OCI-M2 (cell line): ENCODE data around the gene JHY.

Source experiments
- DNase-seq: peaks from one replicate; lab custom pipeline; 2025; ENCODE audit not compliant: unreplicated experiment; lab: John Stamatoyannopoulos, UW

Gene JHY

GRCh38 chr11:122869622-122870021 is 12.9 kb upstream of the JHY start:
- DNase-seq = no peak

GRCh38 chr11:122871302-122871701 is 11.3 kb upstream of the JHY start:
- DNase-seq = no peak

GRCh38 chr11:122872046-122872445 is 10.5 kb upstream of the JHY start:
- DNase-seq = no peak

GRCh38 chr11:122874991-122875390 is 7.6 kb upstream of the JHY start:
- DNase-seq = no peak

GRCh38 chr11:122877732-122878131 is 4.8 kb upstream of the JHY start:
- no peak for DNase-seq

GRCh38 chr11:122879785-122880184 is 2.8 kb upstream of the JHY start:
- DNase-seq = no peak

GRCh38 chr11:122882857-122883645 is 492 bp downstream of the JHY start:
- peak; percentile 4 for DNase-seq

- DNase-seq = no peak
Observed at GRCh38 chr11:122883646-122883979, 1.1 kb downstream of the JHY start.

GRCh38 chr11:122888162-122888561 is 5.6 kb downstream of the JHY start:
- DNase-seq = no peak

- no peak for DNase-seq
Observed at GRCh38 chr11:122893131-122893530, 10.6 kb downstream of the JHY start.

GRCh38 chr11:122895563-122895962 is 13.0 kb downstream of the JHY start:
- DNase-seq = no peak

GRCh38 chr11:122897606-122898210 is 15.1 kb downstream of the JHY start:
- no peak for DNase-seq

- no peak for DNase-seq
Observed at GRCh38 chr11:122898799-122899198, 16.2 kb downstream of the JHY start.

GRCh38 chr11:122900587-122901202 is 18.1 kb downstream of the JHY start:
- no peak for DNase-seq

- no peak for DNase-seq
Observed at GRCh38 chr11:122902951-122903350, 20.4 kb downstream of the JHY start.

GRCh38 chr11:122910775-122911174 is 28.2 kb downstream of the JHY start:
- DNase-seq = no peak

GRCh38 chr11:122917311-122917710 is 34.8 kb downstream of the JHY start:
- DNase-seq = no peak

GRCh38 chr11:122918734-122919133 is 36.2 kb downstream of the JHY start:
- no peak for DNase-seq

- no peak for DNase-seq
Observed at GRCh38 chr11:122920579-122920978, 38.0 kb downstream of the JHY start.

GRCh38 chr11:122922893-122923292 is 40.3 kb downstream of the JHY start:
- no peak for DNase-seq

GRCh38 chr11:122923302-122923701 is 40.7 kb downstream of the JHY start:
- no peak for DNase-seq

- no peak for DNase-seq
Observed at GRCh38 chr11:122931510-122931909, 49.0 kb downstream of the JHY start.
